H1 (cell line): ENCODE data around the gene LTBP1.

Experiments
- MAFK ChIP-seq: IDR thresholded peaks from 2 replicates; pipeline ENCODE4 v1.6.1; 2012; ENCODE audit warnings: low read depth, mild to moderate bottlenecking, improper control_type of control experiment, low read length
- NRF1 ChIP-seq: IDR thresholded peaks from 2 replicates; pipeline ENCODE4 v1.6.1; 2011; ENCODE audit warnings: mild to moderate bottlenecking, low read depth, low read length, improper control_type of control experiment
- RAD21 ChIP-seq, 2 experiments: IDR thresholded peaks in 1 of 2; conservative IDR thresholded peaks in 1 of 2; 2 replicates each; pipeline ENCODE4 v1.6.1; 2011; ENCODE audit warnings: low read depth in 2 of 2, low read length in 2 of 2, improper control_type of control experiment in 1 of 2, inconsistent platforms in 1 of 2, mild to moderate bottlenecking in 1 of 2, moderate library complexity in 1 of 2
- TAF1 ChIP-seq: IDR thresholded peaks from 2 replicates; pipeline ENCODE4 v1.6.1; 2011; ENCODE audit warnings: mild to moderate bottlenecking, low read depth, low read length

DNA sequence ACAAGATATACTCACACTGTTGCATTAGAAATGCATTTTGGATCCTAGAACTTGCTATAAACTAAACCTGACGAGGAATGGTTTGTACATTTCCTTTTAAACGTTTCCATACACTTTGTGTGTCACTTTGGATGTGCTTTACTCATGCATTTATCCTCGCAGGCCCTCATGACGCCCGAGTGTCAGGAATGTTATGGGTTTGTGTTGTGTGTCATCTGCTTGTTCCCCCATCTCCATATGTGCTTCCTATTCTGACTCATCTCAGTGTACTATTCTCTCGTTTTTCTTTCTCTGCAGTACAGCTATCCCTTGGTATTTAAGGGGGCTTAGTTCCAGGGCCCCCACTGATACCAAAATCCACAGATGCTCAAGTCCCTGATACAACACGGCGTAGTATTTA is 408.2 kb downstream of the LTBP1 start:
- no peak for TF ChIP-seq NRF1
- no peak for TF ChIP-seq MAFK
- TF ChIP-seq TAF1: no peak
- TF ChIP-seq RAD21 (IDR thresholded peaks at IDR 0.05 in 1 of 2, conservative IDR thresholded peaks at IDR 0.05 in 1 of 2; ENCODE audit: low read depth in 2 of 2, low read length in 2 of 2): no peak
